HEK293T (cell line): ENCODE data around the gene KCNQ1.
A peak's percentile ranks its signal among the peaks of the same experiment; 100 is the strongest.

Experiments
- CTCF ChIA-PET: fragments of 350-600 bp; formaldehyde crosslinking; extraction: SDS; loops from one replicate; lab custom pipeline; 2021; ENCODE audit warnings: antibody characterized with exemption, inconsistent platforms; lab: Yijun Ruan, JAX
- POLR2A ChIA-PET: fragments of 350-600 bp; formaldehyde crosslinking; extraction: SDS; loops from one replicate; lab custom pipeline; 2020; ENCODE audit warnings: antibody characterized with exemption, inconsistent platforms; lab: Yijun Ruan, JAX
- DNase-seq: peaks from one replicate; pipeline ENCODE4 v3.0.0; 2012; ENCODE audit warnings: mixed read lengths; ENCODE audit errors: extremely low spot score
- ARNT ChIP-seq: fragments of 450-650 bp; IDR thresholded peaks from 2 replicates; pipeline ENCODE4 v1.6.1; 2017; ENCODE audit warnings: mild to moderate bottlenecking
- BHLHE40 ChIP-seq: fragments of 450-650 bp; IDR thresholded peaks from 2 replicates; pipeline ENCODE4 v1.6.1; 2016; ENCODE audit warnings: mild to moderate bottlenecking, moderate library complexity, borderline replicate concordance
- CTBP1 ChIP-seq: fragments of 450-650 bp; IDR thresholded peaks from 2 replicates; pipeline ENCODE4 v1.6.1; 2016; ENCODE audit warnings: borderline replicate concordance
- ELF4 ChIP-seq: fragments of 450-650 bp; IDR thresholded peaks from 2 replicates; pipeline ENCODE4 v1.6.1; 2017; ENCODE audit warnings: antibody characterized with exemption
- FOXA1 ChIP-seq: fragments of 450-650 bp; IDR thresholded peaks from 2 replicates; pipeline ENCODE4 v1.6.1; 2016; ENCODE audit warnings: mild to moderate bottlenecking
- FOXK2 ChIP-seq: fragments of 450-650 bp; IDR thresholded peaks from 2 replicates; pipeline ENCODE4 v1.6.1; 2016; ENCODE audit warnings: mild to moderate bottlenecking
- FOXM1 ChIP-seq: fragments of 450-650 bp; IDR thresholded peaks from 2 replicates; pipeline ENCODE4 v1.6.1; 2017; ENCODE audit warnings: mild to moderate bottlenecking, borderline replicate concordance
- HDGF ChIP-seq: fragments of 450-650 bp; IDR thresholded peaks from 2 replicates; pipeline ENCODE4 v1.6.1; 2017; ENCODE audit warnings: antibody characterized with exemption, borderline replicate concordance
- L3MBTL2 ChIP-seq: fragments of 450-650 bp; conservative IDR thresholded peaks from 2 replicates; pipeline ENCODE4 v1.6.1; 2016; ENCODE audit warnings: mild to moderate bottlenecking
- LEF1 ChIP-seq: fragments of 450-650 bp; IDR thresholded peaks from 2 replicates; pipeline ENCODE4 v1.6.1; 2017; ENCODE audit warnings: mild to moderate bottlenecking, borderline replicate concordance
- NFRKB ChIP-seq: fragments of 450-650 bp; IDR thresholded peaks from 2 replicates; pipeline ENCODE4 v1.6.1; 2016; ENCODE audit warnings: mild to moderate bottlenecking, moderate library complexity
- PKNOX1 ChIP-seq: fragments of 450-650 bp; IDR thresholded peaks from 2 replicates; pipeline ENCODE4 v1.6.1; 2016
- SP1 ChIP-seq: fragments of 450-650 bp; IDR thresholded peaks from 2 replicates; pipeline ENCODE4 v1.6.1; 2017
- SUZ12 ChIP-seq: fragments of 450-650 bp; IDR thresholded peaks from 2 replicates; pipeline ENCODE4 v1.6.1; 2016; ENCODE audit warnings: mild to moderate bottlenecking
- TARDBP ChIP-seq: fragments of 450-650 bp; IDR thresholded peaks from 2 replicates; pipeline ENCODE4 v1.6.1; 2016
- ZNF384 ChIP-seq: fragments of 450-650 bp; IDR thresholded peaks from 2 replicates; pipeline ENCODE4 v1.6.1; 2016

The KCNQ1 gene

DNA sequence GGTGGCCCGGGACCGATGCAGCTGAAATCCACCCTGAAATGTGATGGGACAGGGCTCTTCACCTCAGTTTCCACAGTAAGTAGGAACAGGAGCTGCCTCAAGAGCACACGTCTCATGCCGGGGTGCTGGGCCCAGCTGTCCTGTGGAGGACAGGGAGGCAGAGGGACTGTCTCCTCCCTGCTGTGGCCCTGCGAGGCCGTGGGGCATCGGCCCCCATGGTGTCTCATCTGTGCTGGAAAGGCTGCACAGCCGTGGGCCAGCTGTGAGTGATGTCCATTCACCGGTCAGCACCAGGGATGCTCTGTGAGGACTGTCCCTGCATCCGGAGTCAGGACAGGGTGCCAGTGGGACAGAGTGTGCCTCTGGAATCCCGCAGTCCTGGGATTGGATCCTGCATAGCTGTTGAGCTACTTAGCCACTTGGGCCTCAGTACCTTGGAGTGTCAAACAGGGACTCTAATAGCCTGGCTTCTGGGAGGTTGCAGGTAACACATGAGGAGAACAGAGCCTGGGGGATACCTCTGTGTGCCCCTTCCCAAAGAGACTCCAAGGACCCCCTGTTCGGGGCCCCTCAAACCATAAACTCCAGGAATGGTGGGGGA is 17.0 kb upstream of the KCNQ1 start:
- ChIA-PET CTCF (interaction anchor here (0.6 to 3.4 kb wide), 5 partner anchors 9 to 460 kb away, joined by 3 to 29 read pairs (median 4); no protein-coding TSS in a partner anchor), POLR2A (no interaction called here)
- no peak for DNase-seq
- TF ChIP-seq LEF1, result no peak
- TF ChIP-seq FOXK2, result no peak
- no peak for TF ChIP-seq NFRKB
- TF ChIP-seq ARNT, result no peak
- TF ChIP-seq L3MBTL2, result no peak
- TF ChIP-seq ELF4, result no peak
- TF ChIP-seq HDGF, result no peak
- TF ChIP-seq SUZ12, result no peak
- TF ChIP-seq ZNF384, result no peak
- no peak for TF ChIP-seq FOXM1
- TF ChIP-seq TARDBP, result no peak
- TF ChIP-seq PKNOX1, result no peak
- TF ChIP-seq CTBP1, result no peak
- no peak for TF ChIP-seq BHLHE40
- no peak for TF ChIP-seq FOXA1
- no peak for TF ChIP-seq SP1

DNA sequence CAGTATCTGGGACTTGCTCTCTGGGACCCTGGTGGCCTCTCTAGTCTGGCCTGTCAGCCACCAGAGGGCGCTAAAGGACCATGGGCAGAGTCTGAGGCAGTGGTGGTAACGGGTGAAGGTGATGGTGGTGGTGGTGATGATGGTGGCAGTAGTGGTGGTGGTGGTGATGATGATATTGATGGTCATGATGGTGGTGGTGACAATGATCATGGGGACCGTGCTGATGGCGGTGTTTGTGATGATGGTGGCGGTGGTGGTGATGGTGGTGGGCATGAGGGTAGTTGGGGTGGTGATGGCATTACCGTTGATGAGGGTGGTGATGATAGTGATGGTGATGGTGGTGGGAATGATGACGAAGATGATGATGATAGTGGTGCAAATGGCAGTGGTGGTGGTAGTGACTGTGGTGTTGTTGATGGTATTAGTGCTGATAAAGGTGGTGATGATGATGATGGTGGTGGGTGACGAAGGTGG is 16.4 kb upstream of the KCNQ1 start:
- TF ChIP-seq ARNT, result no peak
- no peak for TF ChIP-seq LEF1
- TF ChIP-seq BHLHE40, result no peak
- POLR2A ChIA-PET, result no interaction called here
- DNase-seq, result peak; percentile 68
- CTCF ChIA-PET, result interaction anchor here (0.8 to 3.4 kb wide), 3 partner anchors 103 to 459 kb away, joined by 4 to 29 read pairs (median 8); no protein-coding TSS in a partner anchor

- CTCF ChIA-PET, result interaction anchor here (0.7 kb wide), 1 partner anchor 100 kb away, joined by 4 read pairs; no protein-coding TSS in a partner anchor
- no peak for DNase-seq
- no peak for TF ChIP-seq CTBP1
- TF ChIP-seq FOXM1, result no peak
- no peak for TF ChIP-seq LEF1
- no peak for TF ChIP-seq ARNT
- TF ChIP-seq PKNOX1, result no peak
- no peak for TF ChIP-seq NFRKB
- TF ChIP-seq BHLHE40, result no peak
- TF ChIP-seq L3MBTL2, result no peak
- no peak for TF ChIP-seq ZNF384
- no peak for TF ChIP-seq ELF4
- TF ChIP-seq HDGF, result no peak
- no peak for TF ChIP-seq TARDBP
- no peak for TF ChIP-seq SUZ12
- no peak for TF ChIP-seq FOXA1
- no peak for TF ChIP-seq SP1
- no peak for TF ChIP-seq FOXK2
- POLR2A ChIA-PET, result no interaction called here
These were observed 13.4 kb upstream of the KCNQ1 start for GRCh38 chr11:2431395-2431794.

DNA sequence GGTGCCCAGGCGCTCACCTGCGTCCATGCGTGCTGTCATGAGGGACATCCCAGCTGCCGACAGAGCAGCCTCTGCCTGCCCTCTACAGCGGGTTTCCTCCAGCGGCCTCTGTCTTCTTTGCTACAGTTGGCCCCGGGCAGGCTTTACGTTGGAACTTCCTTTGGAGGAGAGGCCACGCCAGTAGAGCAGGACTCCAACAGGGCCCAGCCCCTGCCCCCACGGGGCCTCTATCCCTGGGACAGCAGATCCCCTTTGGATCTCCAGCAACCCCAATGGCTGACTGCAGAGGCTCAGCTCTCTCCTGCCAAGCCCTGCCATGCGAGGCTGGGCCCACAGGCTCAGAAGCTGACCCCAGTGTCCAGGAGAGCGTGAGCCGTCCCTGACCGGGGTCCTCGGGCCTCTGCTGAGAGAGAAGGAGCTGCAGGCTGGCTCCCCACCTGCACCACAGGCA is 12.6 kb upstream of the KCNQ1 start:
- no peak for DNase-seq
- TF ChIP-seq SP1 (no peak), PKNOX1 (no peak), LEF1 (no peak), HDGF (no peak), TARDBP (no peak), ZNF384 (no peak)
- ChIA-PET POLR2A (no interaction called here), CTCF (no interaction called here)

DNA sequence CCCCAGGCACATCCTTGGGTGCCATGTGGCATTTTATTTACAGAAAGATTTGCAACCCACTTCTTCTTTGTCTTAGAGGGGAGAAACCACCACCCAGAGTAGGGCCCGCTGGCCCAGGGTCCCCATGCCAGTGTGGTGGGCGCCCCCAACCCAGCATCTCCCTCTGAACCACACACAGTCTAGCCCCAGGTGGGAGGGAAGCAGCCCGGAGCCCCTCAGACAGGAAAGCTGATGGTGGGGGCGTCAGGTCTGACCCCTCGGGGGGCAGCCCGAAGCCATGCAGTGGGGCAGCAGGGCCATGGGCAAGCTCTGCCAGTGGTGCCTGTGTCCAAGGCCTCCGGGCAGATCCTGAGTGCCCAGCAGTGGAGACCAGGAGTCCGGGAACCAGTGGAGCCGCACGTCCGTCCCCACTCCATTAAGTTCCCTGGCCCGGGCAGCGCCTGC is 12.2 kb upstream of the KCNQ1 start:
- no peak for TF ChIP-seq CTBP1
- no peak for TF ChIP-seq HDGF
- no peak for TF ChIP-seq FOXK2
- TF ChIP-seq BHLHE40, result no peak
- TF ChIP-seq NFRKB, result no peak
- no peak for TF ChIP-seq LEF1
- no peak for TF ChIP-seq SP1
- TF ChIP-seq FOXM1, result no peak
- TF ChIP-seq L3MBTL2, result no peak
- TF ChIP-seq SUZ12, result no peak
- no peak for TF ChIP-seq PKNOX1
- TF ChIP-seq FOXA1, result no peak
- no peak for TF ChIP-seq ARNT
- no peak for TF ChIP-seq ZNF384
- TF ChIP-seq ELF4, result no peak
- TF ChIP-seq TARDBP, result no peak
- POLR2A ChIA-PET, result no interaction called here
- no peak for DNase-seq
- CTCF ChIA-PET, result no interaction called here
